GM12874 (cell line): Measurements from ENCODE around the gene REEP3.

ENCODE experiments used
- TF ChIP-seq, protein P1 (sequence below): IDR thresholded peaks from 2 replicates; pipeline ENCODE4 v1.5.1; 2011; ENCODE audit warnings: low read depth, mild to moderate bottlenecking, control low read depth, low read length, moderate library complexity; ENCODE audit not compliant: insufficient read depth

REEP3 gene

DNA sequence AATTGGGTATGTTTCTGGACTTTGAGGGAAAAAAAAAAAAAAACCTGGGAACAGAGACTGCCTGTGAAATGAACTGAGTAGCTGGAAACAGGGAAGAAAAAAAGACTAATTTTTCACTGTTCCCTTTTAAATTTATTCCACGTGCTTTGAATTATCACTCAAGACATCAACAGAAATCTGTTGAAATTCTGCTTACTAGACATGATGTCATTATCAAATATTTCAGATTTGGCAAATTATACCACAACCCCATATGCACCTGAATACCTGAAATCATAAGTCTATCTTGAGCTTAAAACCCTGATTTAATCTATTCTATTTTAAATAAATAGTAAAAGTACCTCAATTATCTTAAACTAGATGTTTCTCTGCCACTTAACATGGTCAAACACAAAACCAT is 5.0 kb upstream of the REEP3 start:
- TF ChIP-seq, protein P1, sequence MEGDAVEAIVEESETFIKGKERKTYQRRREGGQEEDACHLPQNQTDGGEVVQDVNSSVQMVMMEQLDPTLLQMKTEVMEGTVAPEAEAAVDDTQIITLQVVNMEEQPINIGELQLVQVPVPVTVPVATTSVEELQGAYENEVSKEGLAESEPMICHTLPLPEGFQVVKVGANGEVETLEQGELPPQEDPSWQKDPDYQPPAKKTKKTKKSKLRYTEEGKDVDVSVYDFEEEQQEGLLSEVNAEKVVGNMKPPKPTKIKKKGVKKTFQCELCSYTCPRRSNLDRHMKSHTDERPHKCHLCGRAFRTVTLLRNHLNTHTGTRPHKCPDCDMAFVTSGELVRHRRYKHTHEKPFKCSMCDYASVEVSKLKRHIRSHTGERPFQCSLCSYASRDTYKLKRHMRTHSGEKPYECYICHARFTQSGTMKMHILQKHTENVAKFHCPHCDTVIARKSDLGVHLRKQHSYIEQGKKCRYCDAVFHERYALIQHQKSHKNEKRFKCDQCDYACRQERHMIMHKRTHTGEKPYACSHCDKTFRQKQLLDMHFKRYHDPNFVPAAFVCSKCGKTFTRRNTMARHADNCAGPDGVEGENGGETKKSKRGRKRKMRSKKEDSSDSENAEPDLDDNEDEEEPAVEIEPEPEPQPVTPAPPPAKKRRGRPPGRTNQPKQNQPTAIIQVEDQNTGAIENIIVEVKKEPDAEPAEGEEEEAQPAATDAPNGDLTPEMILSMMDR = no peak

DNA sequence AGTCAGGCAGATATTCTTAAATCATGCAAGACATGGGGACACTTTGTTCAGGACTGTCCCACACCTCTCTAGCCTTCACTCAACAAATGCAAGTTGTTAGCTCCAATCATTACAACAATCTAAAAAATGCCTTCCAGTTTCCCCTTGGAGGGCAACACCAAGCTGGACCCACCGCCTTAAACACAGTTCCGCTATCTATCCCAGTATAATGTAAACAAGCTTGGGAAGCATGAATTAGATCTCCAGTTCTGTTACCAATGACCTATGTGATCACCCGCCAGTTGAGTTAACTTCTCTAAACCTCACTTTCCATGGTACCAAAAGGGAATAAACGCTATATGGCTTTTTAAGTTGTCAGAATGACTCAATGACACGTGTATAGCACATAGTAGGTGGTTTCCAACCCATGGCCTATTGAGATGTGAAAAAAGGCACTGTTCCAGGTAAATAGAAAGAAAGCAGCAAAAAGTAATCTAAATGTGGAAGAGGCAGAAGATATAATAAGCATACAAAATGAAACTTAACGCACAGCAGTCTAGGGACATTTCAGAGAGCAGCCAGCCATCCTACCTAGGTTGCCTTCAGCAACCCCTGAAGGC is 2.4 kb upstream of the REEP3 start:
- TF ChIP-seq, protein P1 = no peak

DNA sequence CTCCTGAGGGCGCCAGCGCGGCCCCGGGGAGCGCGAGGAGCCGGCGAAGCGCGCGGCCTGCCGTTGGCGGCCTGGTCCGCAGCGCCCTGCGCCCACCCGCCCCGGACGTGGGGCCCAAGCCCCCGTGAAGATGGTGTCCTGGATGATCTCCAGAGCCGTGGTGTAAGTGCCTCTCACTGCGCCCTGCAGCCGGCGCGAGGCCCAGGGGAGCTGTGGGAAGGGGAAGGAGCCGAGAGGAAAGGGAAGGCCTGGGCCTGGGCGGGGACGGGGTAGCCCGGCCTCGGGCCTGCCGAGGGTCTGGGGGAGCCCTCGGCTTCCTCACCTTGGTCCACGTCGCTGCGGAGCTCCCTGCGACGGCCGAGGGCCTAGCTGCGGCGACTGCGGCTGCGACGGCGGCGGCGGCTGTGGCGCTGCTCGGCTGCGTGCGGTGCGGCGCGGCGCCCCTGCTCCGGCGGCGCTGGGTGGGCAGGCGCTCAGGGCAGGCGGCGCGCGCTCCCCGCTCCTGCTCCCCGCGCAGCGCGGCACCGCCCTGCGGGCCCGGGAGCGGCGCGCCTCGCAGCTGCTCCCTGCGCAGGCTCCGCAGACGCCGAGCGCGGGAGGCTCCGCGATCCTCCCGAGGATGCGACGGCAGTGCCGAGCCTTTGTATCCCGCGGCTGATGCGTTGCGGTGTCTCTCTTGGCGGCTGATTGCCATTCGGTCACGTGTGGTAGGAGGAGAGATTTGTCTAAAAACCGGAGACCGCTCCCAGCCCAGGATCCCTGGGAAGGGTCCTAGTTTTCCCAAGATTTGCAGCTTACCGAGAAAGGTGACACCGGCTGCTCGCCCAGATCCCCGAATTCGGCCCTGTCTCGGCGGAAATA is 445 bp downstream of the REEP3 start:
- TF ChIP-seq, protein P1 = no peak

DNA sequence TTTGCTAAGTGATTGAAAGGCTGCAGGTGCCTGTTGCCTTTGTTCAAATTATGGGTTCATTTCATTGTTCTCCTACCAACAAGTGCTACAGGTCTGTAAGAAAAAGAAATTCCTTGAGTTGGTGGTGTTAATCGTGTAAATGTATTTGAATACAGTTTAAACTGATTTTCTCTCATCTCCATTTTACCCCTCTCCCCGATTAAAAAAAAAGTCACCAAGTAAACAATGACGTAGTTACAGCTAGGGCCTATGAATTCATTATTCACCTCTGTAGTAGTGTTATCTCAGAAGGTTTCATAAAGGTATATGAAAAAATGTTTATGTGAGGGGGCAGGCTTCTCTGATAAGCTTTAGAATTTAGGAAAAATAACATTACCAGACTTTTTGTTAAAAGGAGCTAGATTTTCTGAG is 1.1 kb downstream of the REEP3 start:
- TF ChIP-seq, protein P1 = no peak

DNA sequence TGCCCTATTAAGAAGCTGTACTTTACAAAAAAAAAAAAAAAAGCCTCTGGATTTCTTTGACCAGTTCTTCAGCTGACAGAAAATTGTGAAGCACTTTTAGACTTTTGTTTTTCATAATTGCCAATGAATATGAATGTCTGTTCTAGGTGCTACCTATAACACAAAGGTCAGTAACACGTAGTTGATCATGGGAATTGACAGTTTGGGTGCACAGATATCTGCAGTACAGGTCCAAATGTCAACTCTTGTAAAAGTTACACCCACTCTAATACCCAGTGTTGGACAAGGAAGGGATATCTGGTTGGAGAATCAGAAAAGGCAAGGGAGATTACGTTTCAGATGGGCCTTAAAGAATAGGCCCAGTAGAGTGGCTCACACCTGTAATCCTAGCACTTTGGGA is 1.8 kb downstream of the REEP3 start:
- TF ChIP-seq, protein P1 = no peak

DNA sequence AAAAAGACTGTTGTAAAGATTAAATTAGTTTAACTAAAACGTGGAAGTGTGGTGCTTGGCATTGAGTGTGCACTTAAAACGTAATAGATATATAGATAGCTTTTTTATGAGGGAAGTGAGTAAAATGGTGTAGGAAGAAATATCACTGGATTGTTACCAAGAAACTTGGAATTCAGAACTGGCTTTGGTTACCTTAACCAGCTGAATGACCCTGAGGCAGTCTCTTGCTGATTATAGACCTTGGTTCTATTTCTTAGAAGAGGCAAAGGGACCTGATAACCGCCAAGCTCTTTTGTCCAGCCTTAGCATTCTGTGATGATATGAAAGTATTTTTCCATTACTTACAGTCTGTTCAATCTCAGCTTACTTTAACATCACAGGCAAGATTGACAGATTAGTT is 3.8 kb downstream of the REEP3 start:
- TF ChIP-seq, protein P1 = no peak

DNA sequence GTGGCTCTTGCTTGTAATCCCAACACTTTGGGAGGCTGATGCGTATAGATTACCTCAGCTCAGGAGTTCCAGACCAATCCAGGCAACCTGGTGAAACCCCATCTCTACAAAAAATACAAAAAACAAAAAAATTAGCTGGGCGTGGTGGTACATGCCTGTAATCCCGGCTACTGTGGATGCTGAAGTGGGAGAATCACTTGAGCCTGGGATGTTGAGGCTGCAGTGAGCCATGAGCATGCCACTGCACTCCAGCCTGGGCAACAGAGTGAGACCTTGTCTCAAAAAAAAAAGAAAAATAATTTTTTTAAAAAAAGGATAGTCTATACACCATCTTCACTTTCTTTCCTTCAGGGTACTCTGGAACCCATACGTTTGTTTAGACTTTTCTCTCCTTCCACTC is 6.2 kb downstream of the REEP3 start:
- TF ChIP-seq, protein P1 = no peak
